Measurements from ENCODE around the gene OR13J1. TPM values are rescaled to one million over a fixed set of nuclear protein-coding genes. Genes with fewer than 3 reads are reported as not detected.

The OR13J1 gene
- total RNA-seq, 1 donor from 2014 or later: not detected

- Histone ChIP-seq H3K27me3 (no peaks in the 10 kb centered on the region), H3K27ac (peak overlapping the region; percentile 68), H3K9me3 (no peaks in the 10 kb centered on the region), H3K4me3 (no peak overlapping the region), H3K36me3 (no peaks in the 10 kb centered on the region), H3K4me1 (peaks cover 60% of the 10 kb centered on the region)
- TF ChIP-seq POLR2AphosphoS5 (IDR thresholded peaks at IDR 0.05; ENCODE audit: insufficient read depth in 1 of 2, low read depth in 1 of 2): no peak
- no peak for TF ChIP-seq POLR2A (IDR thresholded peaks at IDR 0.05)
- no peak for TF ChIP-seq CTCF (IDR thresholded peaks at IDR 0.05)
- DNase-seq (ENCODE audit: extremely low spot score in 2 of 2): no peak
- intact Hi-C loops (cut with DNase I): no loop called here
Measured at GRCh38 chr9:35832814-35833213, 37.4 kb downstream of the OR13J1 start.

- Histone ChIP-seq H3K27ac (no peak overlapping the region), H3K27me3 (no peaks in the 10 kb centered on the region), H3K4me1 (peaks cover 73% of the 10 kb centered on the region), H3K36me3 (no peaks in the 10 kb centered on the region), H3K4me3 (no peak overlapping the region), H3K9me3 (no peaks in the 10 kb centered on the region)
- intact Hi-C loops (cut with DNase I): no loop called here
- DNase-seq (ENCODE audit: extremely low spot score in 2 of 2): no peak
- TF ChIP-seq CTCF (IDR thresholded peaks at IDR 0.05): no peak
- TF ChIP-seq POLR2A (IDR thresholded peaks at IDR 0.05): no peak
- no peak for TF ChIP-seq POLR2AphosphoS5 (IDR thresholded peaks at IDR 0.05; ENCODE audit: insufficient read depth in 1 of 2, low read depth in 1 of 2)
Measured at GRCh38 chr9:35831040-35831439, 39.2 kb downstream of the OR13J1 start.

GRCh38 chr9:35829764-35830096 lies 40.5 kb downstream of the OR13J1 start:
- intact Hi-C loops (cut with DNase I): no loop called here
- peak overlapping the region; percentile 95 for H3K27ac ChIP-seq
- TF ChIP-seq POLR2A (IDR thresholded peaks at IDR 0.05): no peak
- no peak for TF ChIP-seq CTCF (IDR thresholded peaks at IDR 0.05)
- no peak for TF ChIP-seq POLR2AphosphoS5 (IDR thresholded peaks at IDR 0.05; ENCODE audit: insufficient read depth in 1 of 2, low read depth in 1 of 2)
- no peaks in the 10 kb centered on the region for H3K36me3 ChIP-seq
- no peaks in the 10 kb centered on the region for H3K9me3 ChIP-seq
- no peaks in the 10 kb centered on the region for H3K27me3 ChIP-seq
- H3K4me3 ChIP-seq: peak overlapping the region; percentile 49 to 66
- DNase-seq (ENCODE audit: extremely low spot score in 2 of 2): no peak
- peaks cover 69% of the 10 kb centered on the region for H3K4me1 ChIP-seq

GRCh38 chr9:35829084-35829763 lies 41.0 kb downstream of the OR13J1 start, which contains the start of gene TMEM8B:
TMEM8B (plus strand) TSS chr9:35829228; CDS start chr9:35829448, 220 bp downstream.
- no peaks in the 10 kb centered on the region for H3K36me3 ChIP-seq
- H3K4me1 ChIP-seq: peaks cover 67% of the 10 kb centered on the region
- peak within 1 kb of the TSS; percentile 49 to 66 for H3K4me3 ChIP-seq
- TF ChIP-seq CTCF (IDR thresholded peaks at IDR 0.05): no peak
- TF ChIP-seq POLR2A (IDR thresholded peaks at IDR 0.05): peak in 1 of 2 donors; percentile 63
- TF ChIP-seq POLR2AphosphoS5 (IDR thresholded peaks at IDR 0.05; ENCODE audit: insufficient read depth in 1 of 2, low read depth in 1 of 2): peak in 1 of 2 donors; percentile 60
- no peaks in the 10 kb centered on the region for H3K9me3 ChIP-seq
- no peaks in the 10 kb centered on the region for H3K27me3 ChIP-seq
- DNase-seq (ENCODE audit: extremely low spot score in 2 of 2): peak in 1 of 2 donors; percentile 97
- intact Hi-C loops (cut with DNase I): no loop called here
- H3K27ac ChIP-seq: peak within 1 kb of the TSS; percentile 95

GRCh38 chr9:35828716-35829083 lies 41.5 kb downstream of the OR13J1 start, which contains the start of gene FAM221B:
FAM221B (minus strand) TSS chr9:35828732; CDS start chr9:35826161, 2,571 bp downstream.
- H3K27ac ChIP-seq: peak within 1 kb of the TSS; percentile 95
- no peak for DNase-seq (ENCODE audit: extremely low spot score in 2 of 2)
- no peak for TF ChIP-seq POLR2A (IDR thresholded peaks at IDR 0.05)
- TF ChIP-seq CTCF (IDR thresholded peaks at IDR 0.05): no peak
- no peak for TF ChIP-seq POLR2AphosphoS5 (IDR thresholded peaks at IDR 0.05; ENCODE audit: insufficient read depth in 1 of 2, low read depth in 1 of 2)
- H3K4me1 ChIP-seq: peaks cover 67% of the 10 kb centered on the region
- intact Hi-C loops (cut with DNase I): no loop called here
- peak within 1 kb of the TSS; percentile 49 to 66 for H3K4me3 ChIP-seq
- no peaks in the 10 kb centered on the region for H3K36me3 ChIP-seq
- H3K27me3 ChIP-seq: no peaks in the 10 kb centered on the region
- no peaks in the 10 kb centered on the region for H3K9me3 ChIP-seq

Data from vagina (tissue), 2 donors.